Sigmoid colon (tissue), 4 donors: ENCODE measurements around the gene CIDEB.

Source experiments
- CTCF ChIP-seq, 4 experiments: fragments of 450-650 bp in 3 of 4; fragments of 200-600 bp in 1 of 4; IDR thresholded peaks; one replicate each; pipeline ENCODE4 v1.5.1; 2016 to 2019; ENCODE audit warnings: antibody characterized with exemption in 4 of 4, mild to moderate bottlenecking in 3 of 4, moderate library complexity in 2 of 4
- EP300 ChIP-seq, 4 donors: sonication (generic); formaldehyde crosslinking; IDR thresholded peaks; one replicate each; pipeline ENCODE4 v1.6.1; 2017; ENCODE audit warnings: antibody characterized with exemption in 4 of 4
- POLR2AphosphoS5 ChIP-seq, 4 donors: sonication (generic); formaldehyde crosslinking; IDR thresholded peaks; one replicate each; pipeline ENCODE4 v1.6.1; 2017; ENCODE audit warnings: antibody characterized with exemption in 4 of 4

- TF ChIP-seq EP300 (IDR thresholded peaks at IDR 0.05) (no peak), POLR2AphosphoS5 (IDR thresholded peaks at IDR 0.05) (no peak), CTCF (IDR thresholded peaks at IDR 0.05) (no peak)
Observed at GRCh38 chr14:24269910-24270536, 37.8 kb downstream of the CIDEB start.
